ENCODE results near the gene TRIM2. TPM values are rescaled to one million over a fixed set of nuclear protein-coding genes. Genes with fewer than 3 reads are reported as not detected.

TRIM2 gene
- total RNA-seq, 1 donor from 2014 or later: 1,036 TPM

GRCh38 chr4:153314915-153315314 lies 110.7 kb downstream of the TRIM2 start:
- FAIRE-seq (no peak), DNase-seq (ENCODE audit: low spot score in 2 of 2) (no peak)

- FAIRE-seq: no peak
- peak in 1 of 2 donors; percentile 22 for DNase-seq (ENCODE audit: low spot score in 2 of 2)
These were observed 114.6 kb downstream of the TRIM2 start for GRCh38 chr4:153318696-153319320.

- FAIRE-seq (no peak), DNase-seq (ENCODE audit: low spot score in 2 of 2) (no peak)
These were observed 118.5 kb downstream of the TRIM2 start for GRCh38 chr4:153322791-153323190.

GRCh38 chr4:153324046-153324445 lies 119.8 kb downstream of the TRIM2 start:
- FAIRE-seq (no peak), DNase-seq (ENCODE audit: low spot score in 2 of 2) (no peak)

- DNase-seq (ENCODE audit: low spot score in 2 of 2) (no peak), FAIRE-seq (no peak)
These were observed 121.3 kb downstream of the TRIM2 start for GRCh38 chr4:153325558-153325957.

- no peak for FAIRE-seq
These were observed 122.3 kb downstream of the TRIM2 start for GRCh38 chr4:153326513-153326912.

GRCh38 chr4:153327247-153327646 lies 123.0 kb downstream of the TRIM2 start:
- no peak for FAIRE-seq
- DNase-seq (ENCODE audit: low spot score in 2 of 2): no peak

More at GRCh38 chr4:153326513-153326912, 122.3 kb downstream of the TRIM2 start:
- no peak for DNase-seq (ENCODE audit: low spot score in 2 of 2)

GRCh38 chr4:153332936-153333335 lies 128.7 kb downstream of the TRIM2 start:
- no peak for DNase-seq (ENCODE audit: low spot score in 2 of 2)
- FAIRE-seq: no peak

GRCh38 chr4:153333874-153334273 lies 129.6 kb downstream of the TRIM2 start:
- FAIRE-seq (no peak), DNase-seq (ENCODE audit: low spot score in 2 of 2) (no peak)

GRCh38 chr4:153335665-153336064 lies 131.4 kb downstream of the TRIM2 start:
- DNase-seq (ENCODE audit: low spot score in 2 of 2) (no peak), FAIRE-seq (no peak)

GRCh38 chr4:153337686-153338085 lies 133.4 kb downstream of the TRIM2 start:
- FAIRE-seq (no peak), DNase-seq (ENCODE audit: low spot score in 2 of 2) (no peak)

GRCh38 chr4:153341575-153342090 lies 137.4 kb downstream of the TRIM2 start:
- DNase-seq (ENCODE audit: low spot score in 2 of 2) (no peak), FAIRE-seq (no peak)

- FAIRE-seq (no peak), DNase-seq (ENCODE audit: low spot score in 2 of 2) (no peak)
These were observed 138.7 kb downstream of the TRIM2 start for GRCh38 chr4:153342751-153343552.

GRCh38 chr4:153344131-153345011 lies 140.1 kb downstream of the TRIM2 start, which contains the start of gene MND1:
Gene MND1, plus strand, starts transcription at chr4:153344688. Its CDS starts 50 bp downstream, at chr4:153344738.
- no peak for FAIRE-seq

GRCh38 chr4:153345012-153345981 lies 141.1 kb downstream of the TRIM2 start:
- FAIRE-seq: no peak
- peak; percentile 33 for DNase-seq (ENCODE audit: low spot score in 2 of 2)

More at GRCh38 chr4:153344131-153345011, 140.1 kb downstream of the TRIM2 start, which contains the start of gene MND1:
- peak; percentile 84 to 87 for DNase-seq (ENCODE audit: low spot score in 2 of 2)

GRCh38 chr4:153346031-153346430 lies 141.8 kb downstream of the TRIM2 start:
- FAIRE-seq (no peak), DNase-seq (ENCODE audit: low spot score in 2 of 2) (no peak)

GRCh38 chr4:153346563-153346962 lies 142.3 kb downstream of the TRIM2 start:
- no peak for FAIRE-seq
- no peak for DNase-seq (ENCODE audit: low spot score in 2 of 2)

GRCh38 chr4:153347117-153347516 lies 142.9 kb downstream of the TRIM2 start:
- DNase-seq (ENCODE audit: low spot score in 2 of 2) (no peak), FAIRE-seq (no peak)

- no peak for FAIRE-seq
- DNase-seq (ENCODE audit: low spot score in 2 of 2): no peak
These were observed 143.8 kb downstream of the TRIM2 start for GRCh38 chr4:153348006-153348405.
